Measurements from ENCODE around the gene RPGRIP1L. TPM values are rescaled to one million over a fixed set of nuclear protein-coding genes. Genes with fewer than 3 reads are reported as not detected.

The RPGRIP1L gene
- total and polyA plus RNA-seq, 2 of the 13 experiments (the other 11 are each of a cell fraction or from before 2014, with no cell fraction given), result 5.0 to 13.5 TPM

DNA sequence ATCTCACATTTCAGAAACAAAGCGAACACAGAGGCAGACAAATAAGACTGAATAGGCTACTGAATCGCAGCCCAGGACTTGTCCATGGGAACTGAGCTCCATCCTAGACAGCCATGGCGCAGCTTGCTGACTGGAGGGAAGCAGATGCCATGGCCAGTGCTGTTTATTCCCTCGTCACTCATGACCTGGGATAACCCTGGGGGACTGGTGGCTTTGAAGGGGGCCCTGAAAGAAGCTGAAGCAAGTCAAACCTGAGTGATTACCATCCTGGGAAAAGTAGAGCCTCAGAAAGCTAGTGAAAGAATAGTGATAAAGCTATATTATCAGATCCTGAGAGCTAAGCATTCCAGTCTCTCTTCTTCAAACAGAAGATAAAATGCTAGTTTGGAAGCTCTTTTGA lies 94.1 kb downstream of the RPGRIP1L start:
- Histone ChIP-seq H2AFZ (ENCODE audit: low read length) (no peak overlapping the region), H3K9ac (ENCODE audit: insufficient read depth, low read depth, low read length) (no peak overlapping the region), H3K4me3 (replicated peaks in 1 of 3; ENCODE audit: insufficient read depth in 1 of 3, low read depth in 2 of 3, low read length in 3 of 3) (no peak overlapping the region), H3K79me2 (ENCODE audit: insufficient read depth, low read length) (no peaks in the 10 kb centered on the region), H3K4me1 (ENCODE audit: insufficient read depth, low read length) (peaks cover 14% of the 10 kb centered on the region), H3K4me2 (ENCODE audit: low read depth, low read length) (no peak overlapping the region), H3K36me3 (replicated peaks in 1 of 2; ENCODE audit: control insufficient read depth in 1 of 2, insufficient read depth in 2 of 2, low read length in 2 of 2) (peaks cover 0 to 1% of the 10 kb centered on the region in 2 experiments; a peak in 1 of 5 replicates), H3K27ac (ENCODE audit: extremely low read length, insufficient read depth, low read length) (no peak overlapping the region), H3K9me3 (ENCODE audit: low read length) (no peaks in the 10 kb centered on the region), H4K20me1 (ENCODE audit: insufficient read depth, low read length) (no peaks in the 10 kb centered on the region), H3K27me3 (ENCODE audit: control insufficient read depth in 1 of 2, insufficient read depth in 2 of 2, low read length in 2 of 2) (no peaks in the 10 kb centered on the region)
- DNase-seq (ENCODE audit: low spot score), result no peak
- POLR2A ChIA-PET, result no interaction called here
- no peak for ATAC-seq
- in situ Hi-C loops (cut with HindIII; ENCODE audit: extremely low pct_ligation_motif_present, low pct_unique_long_range_greater_than_20kb) (no loop called here), intact Hi-C loops (cut with micrococcal nuclease; ENCODE audit: unreplicated experiment) (no loop called here)
- CTCF ChIA-PET (ENCODE audit: low intra/inter-chr PET ratio, low total read pairs), result no interaction called here
- no TSS peak for BruUV-seq (replicated peaks)
- WGBS (ENCODE audit: low lambda C conversion rate), result 91% methylated on average over 4 of the region's 4 CpGs
- TF ChIP-seq POLR2A (IDR thresholded peaks at IDR 0.05; ENCODE audit: insufficient read depth in 1 of 2, low read depth in 2 of 2, low read length in 2 of 2), result no peak
- FAIRE-seq, result no peak

DNA sequence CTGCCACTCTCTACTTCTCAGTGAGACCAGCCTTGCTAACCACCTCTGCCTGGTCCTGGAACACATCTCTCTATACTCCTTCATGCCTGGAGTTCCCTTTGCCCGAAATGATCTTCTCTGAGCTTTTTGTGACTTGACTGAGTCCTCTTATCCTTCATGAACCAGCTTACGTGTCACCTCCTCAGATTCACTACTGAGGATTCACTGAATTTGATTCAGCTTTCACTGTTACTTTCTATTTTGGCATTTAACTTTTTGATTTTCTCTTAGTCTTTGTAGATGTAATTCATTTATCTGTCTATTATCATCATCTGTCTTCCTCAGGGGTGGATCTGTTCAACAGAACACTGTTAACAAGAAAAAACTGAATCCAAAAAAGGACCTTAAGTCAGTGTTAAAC lies 95.6 kb downstream of the RPGRIP1L start:
- 94% methylated on average over 2 of the region's 2 CpGs for WGBS (ENCODE audit: low lambda C conversion rate)
- intact Hi-C loops (cut with micrococcal nuclease; ENCODE audit: unreplicated experiment), result no loop called here
- in situ Hi-C loops (cut with HindIII; ENCODE audit: extremely low pct_ligation_motif_present, low pct_unique_long_range_greater_than_20kb), result no loop called here
- Histone ChIP-seq H3K27ac (ENCODE audit: extremely low read length, insufficient read depth, low read length) (no peak overlapping the region), H3K36me3 (replicated peaks in 1 of 2; ENCODE audit: control insufficient read depth in 1 of 2, insufficient read depth in 2 of 2, low read length in 2 of 2) (peaks cover 0 to 1% of the 10 kb centered on the region in 2 experiments; a peak in 1 of 5 replicates), H3K9me3 (ENCODE audit: low read length) (no peaks in the 10 kb centered on the region), H2AFZ (ENCODE audit: low read length) (no peak overlapping the region), H3K79me2 (ENCODE audit: insufficient read depth, low read length) (no peaks in the 10 kb centered on the region), H3K9ac (ENCODE audit: insufficient read depth, low read depth, low read length) (no peak overlapping the region), H4K20me1 (ENCODE audit: insufficient read depth, low read length) (no peaks in the 10 kb centered on the region), H3K4me2 (ENCODE audit: low read depth, low read length) (no peak overlapping the region), H3K4me3 (replicated peaks in 1 of 3; ENCODE audit: insufficient read depth in 1 of 3, low read depth in 2 of 3, low read length in 3 of 3) (no peak overlapping the region), H3K4me1 (ENCODE audit: insufficient read depth, low read length) (peaks cover 14% of the 10 kb centered on the region), H3K27me3 (ENCODE audit: control insufficient read depth in 1 of 2, insufficient read depth in 2 of 2, low read length in 2 of 2) (no peaks in the 10 kb centered on the region)
- ATAC-seq, result no peak
- CTCF ChIA-PET (ENCODE audit: low intra/inter-chr PET ratio, low total read pairs), result no interaction called here
- FAIRE-seq, result no peak
- no TSS peak for BruUV-seq (replicated peaks)
- DNase-seq (ENCODE audit: low spot score), result no peak
- POLR2A ChIA-PET, result no interaction called here
- TF ChIP-seq, protein P1, sequence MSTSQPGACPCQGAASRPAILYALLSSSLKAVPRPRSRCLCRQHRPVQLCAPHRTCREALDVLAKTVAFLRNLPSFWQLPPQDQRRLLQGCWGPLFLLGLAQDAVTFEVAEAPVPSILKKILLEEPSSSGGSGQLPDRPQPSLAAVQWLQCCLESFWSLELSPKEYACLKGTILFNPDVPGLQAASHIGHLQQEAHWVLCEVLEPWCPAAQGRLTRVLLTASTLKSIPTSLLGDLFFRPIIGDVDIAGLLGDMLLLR (CRISPR knock-in tag; IDR thresholded peaks at IDR 0.05), result no peak
- TF ChIP-seq KLF9 (CRISPR knock-in tag; IDR thresholded peaks at IDR 0.05; ENCODE audit: low read depth), result no peak
- TF ChIP-seq, protein P2, sequence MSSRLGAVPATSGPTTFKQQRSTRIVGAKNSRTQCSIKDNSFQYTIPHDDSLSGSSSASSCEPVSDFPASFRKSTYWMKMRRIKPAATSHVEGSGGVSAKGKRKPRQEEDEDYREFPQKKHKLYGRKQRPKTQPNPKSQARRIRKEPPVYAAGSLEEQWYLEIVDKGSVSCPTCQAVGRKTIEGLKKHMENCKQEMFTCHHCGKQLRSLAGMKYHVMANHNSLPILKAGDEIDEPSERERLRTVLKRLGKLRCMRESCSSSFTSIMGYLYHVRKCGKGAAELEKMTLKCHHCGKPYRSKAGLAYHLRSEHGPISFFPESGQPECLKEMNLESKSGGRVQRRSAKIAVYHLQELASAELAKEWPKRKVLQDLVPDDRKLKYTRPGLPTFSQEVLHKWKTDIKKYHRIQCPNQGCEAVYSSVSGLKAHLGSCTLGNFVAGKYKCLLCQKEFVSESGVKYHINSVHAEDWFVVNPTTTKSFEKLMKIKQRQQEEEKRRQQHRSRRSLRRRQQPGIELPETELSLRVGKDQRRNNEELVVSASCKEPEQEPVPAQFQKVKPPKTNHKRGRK (CRISPR knock-in tag; IDR thresholded peaks at IDR 0.05), result no peak
- TF ChIP-seq HDAC6 (IDR thresholded peaks at IDR 0.05; ENCODE audit: low read depth, low read length), result no peak
- TF ChIP-seq ZFP37 (CRISPR knock-in tag; IDR thresholded peaks at IDR 0.05; ENCODE audit: borderline replicate concordance), result no peak
- TF ChIP-seq JUND (CRISPR knock-in tag; IDR thresholded peaks at IDR 0.05), result no peak
